ENCODE data around the gene FAM111B. TPM values are rescaled to one million over a fixed set of nuclear protein-coding genes. Genes with fewer than 3 reads are reported as not detected.

FAM111B gene
- total RNA-seq, 1 experiment from 2014 or later = 10.7 TPM

- no peak for TF ChIP-seq CEBPB (IDR thresholded peaks at IDR 0.05; ENCODE audit: low read depth)
- TF ChIP-seq FOSL1 (IDR thresholded peaks at IDR 0.05; ENCODE audit: low read depth) = no peak
- TF ChIP-seq ZNF274 (IDR thresholded peaks at IDR 0.05; ENCODE audit: low read depth, low read length) = no peak
- peak; percentile 36 for TF ChIP-seq POLR2AphosphoS5 (IDR thresholded peaks at IDR 0.05; ENCODE audit: low read depth, low read length)
- no peak for TF ChIP-seq ZFX (IDR thresholded peaks at IDR 0.05)
- TF ChIP-seq POLR2A (IDR thresholded peaks at IDR 0.05; ENCODE audit: borderline replicate concordance, extremely low read depth, insufficient read depth, insufficient read length) = no peak
- no peak for TF ChIP-seq SRF (IDR thresholded peaks at IDR 0.05; ENCODE audit: low read depth)
Measured at GRCh38 chr11:59142530-59143507, 35.8 kb downstream of the FAM111B start, which contains the start of gene FAM111A (continued).

- Histone ChIP-seq H3K4me1 (ENCODE audit: control insufficient read depth in 1 of 2, insufficient read depth in 2 of 2, low read length in 2 of 2) (peaks cover 15 to 34% of the 10 kb centered on the region in 2 experiments), H3K36me3 (ENCODE audit: control insufficient read depth in 1 of 2, insufficient read depth in 2 of 2, low read length in 2 of 2) (peaks cover 0 to 9% of the 10 kb centered on the region in 2 experiments; a peak in 3 of 4 replicates), H3K9ac (ENCODE audit: low read length) (peak overlapping the region; percentile 61; the same call in 1 of the 2 replicates), H3K9me3 (ENCODE audit: control insufficient read depth in 1 of 2, insufficient read depth in 1 of 2, low read depth in 1 of 2, low read length in 2 of 2) (no peaks in the 10 kb centered on the region), H4K20me1 (ENCODE audit: insufficient read depth) (no peaks in the 10 kb centered on the region), H3K79me2 (ENCODE audit: insufficient read depth, low read length) (peaks cover 9% of the 10 kb centered on the region; the same call in 1 of the 2 replicates), H3K27ac (ENCODE audit: low read depth, low read length) (peak overlapping the region; percentile 75), H2AFZ (ENCODE audit: low read depth, low read length, poor library complexity, severe bottlenecking) (no peak overlapping the region), H3K4me3 (replicated peaks in 1 of 2; ENCODE audit: low read depth in 1 of 2, low read length in 2 of 2) (peak overlapping the region; percentile 55 to 79), H3K27me3 (ENCODE audit: insufficient read depth, low read length) (no peaks in the 10 kb centered on the region), H3K9me2 (ENCODE audit: insufficient read depth) (no peaks in the 10 kb centered on the region), H3K4me2 (ENCODE audit: low read length) (peak overlapping the region; percentile 84)
- ATAC-seq (no peak), DNase-seq (ENCODE audit: low read depth, low spot score) (no peak)
- RAD21 ChIA-PET (ENCODE audit: low non-redundant PET in 1 of 2, low total read pairs in 2 of 2, uncharacterized antibody in 2 of 2, unreplicated experiment in 2 of 2) = interaction anchor here in 1 of 2 experiments (1.2 kb wide), 1 partner anchor 14 kb away, joined by 3 read pairs; no protein-coding TSS in a partner anchor
- TF ChIP-seq MAX (IDR thresholded peaks at IDR 0.05) (no peak), YY1 (IDR thresholded peaks at IDR 0.05; ENCODE audit: extremely low read depth, insufficient replicate concordance, low read depth, low read length) (no peak), ATF3 (IDR thresholded peaks at IDR 0.05) (no peak), SP1 (IDR thresholded peaks at IDR 0.05; ENCODE audit: low read depth) (no peak), REST (IDR thresholded peaks at IDR 0.05; ENCODE audit: low read depth) (no peak)
- CTCF ChIA-PET = interaction anchor here (0.8 to 7.7 kb wide), 5 partner anchors 8 to 86 kb away, joined by 3 to 59 read pairs (median 10); partner anchors contain the start of gene DTX4
- no TSS peak for BruUV-seq (replicated peaks)
- POLR2A ChIA-PET = interaction anchor here (1.0 to 1.4 kb wide), 3 partner anchors 8 to 42 kb away, joined by 3 to 6 read pairs (median 3); no protein-coding TSS in a partner anchor
- intact Hi-C loops (cut with micrococcal nuclease) = loop anchor here (5.0 to 10.0 kb wide), 2 partner anchors 219 to 567 kb away; partner anchors contain the start of genes LPXN and ZFP91
Measured at GRCh38 chr11:59144096-59144495, 37.1 kb downstream of the FAM111B start.

Measured in HCT116 (cell line).